ENCODE data around the gene SFRP5.

SFRP5 gene

GRCh38 chr10:97785231-97785630 lies 13.4 kb upstream of the SFRP5 start:
- DNase-seq, result peak; percentile 23

GRCh38 chr10:97784200-97784810 lies 12.5 kb upstream of the SFRP5 start:
- DNase-seq, result no peak

GRCh38 chr10:97782455-97783228 lies 10.8 kb upstream of the SFRP5 start:
- no peak for DNase-seq

GRCh38 chr10:97781618-97782331 lies 10.0 kb upstream of the SFRP5 start:
- no peak for DNase-seq

GRCh38 chr10:97780841-97781617 lies 9.2 kb upstream of the SFRP5 start:
- peak; percentile 34 for DNase-seq

GRCh38 chr10:97779975-97780374 lies 8.2 kb upstream of the SFRP5 start:
- no peak for DNase-seq

- no peak for DNase-seq
Observed at GRCh38 chr10:97779492-97779891, 7.7 kb upstream of the SFRP5 start.

- DNase-seq, result no peak
Observed at GRCh38 chr10:97778452-97779302, 6.9 kb upstream of the SFRP5 start.

- DNase-seq, result no peak
Observed at GRCh38 chr10:97777143-97777542, 5.3 kb upstream of the SFRP5 start.

- no peak for DNase-seq
Observed at GRCh38 chr10:97774811-97775294, 3.1 kb upstream of the SFRP5 start.

GRCh38 chr10:97773096-97773495 lies 1.3 kb upstream of the SFRP5 start:
- no peak for DNase-seq

GRCh38 chr10:97771055-97771891 lies 526 bp downstream of the SFRP5 start:
- DNase-seq, result no peak

- DNase-seq, result no peak
Observed at GRCh38 chr10:97770255-97770654, 1.5 kb downstream of the SFRP5 start.

- no peak for DNase-seq
Observed at GRCh38 chr10:97768322-97769315, 3.2 kb downstream of the SFRP5 start.

GRCh38 chr10:97766996-97767924 lies 4.5 kb downstream of the SFRP5 start:
- DNase-seq, result no peak

GRCh38 chr10:97766106-97766810 lies 5.5 kb downstream of the SFRP5 start:
- DNase-seq, result no peak

GRCh38 chr10:97765201-97765600 lies 6.6 kb downstream of the SFRP5 start:
- DNase-seq, result no peak

GRCh38 chr10:97764519-97764931 lies 7.3 kb downstream of the SFRP5 start:
- no peak for DNase-seq

Measured in NCI-H345 (cell line).